ENCODE measurements around the gene API5.

GRCh38 chr11:43356336-43356735, 44.5 kb downstream of the API5 start:
- TF ChIP-seq ZNF263 (CRISPR knock-in tag; IDR thresholded peaks at IDR 0.05; ENCODE audit: low read depth) (no peak), IRF2 (CRISPR knock-in tag; IDR thresholded peaks at IDR 0.05; ENCODE audit: borderline replicate concordance, low read depth) (no peak), TEAD4 (CRISPR knock-in tag; IDR thresholded peaks at IDR 0.05) (no peak), ESRRA (CRISPR knock-in tag; IDR thresholded peaks at IDR 0.05; ENCODE audit: borderline replicate concordance) (no peak), OVOL2 (CRISPR knock-in tag; IDR thresholded peaks at IDR 0.05; ENCODE audit: borderline replicate concordance) (no peak), ZNF232 (CRISPR knock-in tag; IDR thresholded peaks at IDR 0.05) (no peak), CTCF (IDR thresholded peaks at IDR 0.05) (no peak), EMX1 (CRISPR knock-in tag; IDR thresholded peaks at IDR 0.05) (no peak), STAT6 (CRISPR knock-in tag; conservative IDR thresholded peaks at IDR 0.05; ENCODE audit: low read depth) (no peak), NFE2L1 (CRISPR knock-in tag; IDR thresholded peaks at IDR 0.05) (no peak), TP53 (CRISPR knock-in tag; IDR thresholded peaks at IDR 0.05) (no peak)

All from WTC11 (cell line).